Keratinocyte (primary cell): ENCODE results near the gene GNMT. TPM values are rescaled to one million over a fixed set of nuclear protein-coding genes. Genes with fewer than 3 reads are reported as not detected.

ENCODE experiments used
- DNase-seq: peaks from one replicate; pipeline ENCODE4 v3.0.0-alpha.2; 2011; ENCODE audit warnings: low read depth, missing footprints, low spot score
- FAIRE-seq: peaks from 2 replicates; lab custom pipeline; 2011; peaks lifted over from hg19 to GRCh38; lab: Jason Lieb, UNC
- H2AFZ ChIP-seq: 2 replicates; pipeline ENCODE4 v1.6.0; 2012; ENCODE audit warnings: low read length, control low read depth, inconsistent platforms; ENCODE audit not compliant: control insufficient read depth
- H3K27ac ChIP-seq: 2 replicates; pipeline ENCODE4 v1.5.1; 2011; ENCODE audit warnings: low read length; ENCODE audit not compliant: control insufficient read depth, insufficient read depth
- H3K27me3 ChIP-seq: 3 replicates; pipeline ENCODE4 v1.6.0; 2011; ENCODE audit warnings: low read length; ENCODE audit not compliant: control insufficient read depth, insufficient read depth; ENCODE audit errors: extremely low read depth
- H3K36me3 ChIP-seq, 2 experiments: 2 replicates in 1 of 2; 3 replicates in 1 of 2; pipeline ENCODE4 v1.5.1; 2011; ENCODE audit warnings: low read length in 2 of 2, mild to moderate bottlenecking in 1 of 2; ENCODE audit not compliant: control insufficient read depth in 2 of 2, insufficient read depth in 2 of 2; ENCODE audit errors: extremely low read depth in 1 of 2
- H3K4me1 ChIP-seq: 3 replicates; pipeline ENCODE4 v1.5.1; 2011; ENCODE audit warnings: low read length; ENCODE audit not compliant: control insufficient read depth, insufficient read depth; ENCODE audit errors: extremely low read depth
- H3K4me2 ChIP-seq: 3 replicates; pipeline ENCODE4 v1.6.0; 2011; ENCODE audit warnings: low read depth, low read length; ENCODE audit not compliant: control insufficient read depth, insufficient read depth; ENCODE audit errors: extremely low read depth
- H3K4me3 ChIP-seq, 3 experiments: fragments of 200-600 bp in 1 of 3; sonication (generic) in 1 of 3; 2 replicates in 2 of 3; 3 replicates in 1 of 3; pipeline ENCODE4 v1.5.1; 2011 to 2016; ENCODE audit warnings: low read length in 3 of 3, mild to moderate bottlenecking in 3 of 3, control low read depth in 2 of 3, inconsistent platforms in 1 of 3, low read depth in 1 of 3, mixed read lengths in 1 of 3, mixed run types in 1 of 3, moderate library complexity in 1 of 3; ENCODE audit not compliant: control insufficient read depth in 2 of 3, insufficient read depth in 2 of 3; ENCODE audit errors: extremely low read depth in 1 of 3
- H3K79me2 ChIP-seq: 2 replicates; pipeline ENCODE4 v1.6.0; 2012; ENCODE audit warnings: low read length; ENCODE audit not compliant: control insufficient read depth, insufficient read depth
- H3K9ac ChIP-seq: 3 replicates; pipeline ENCODE4 v1.6.0; 2011; ENCODE audit warnings: low read length; ENCODE audit not compliant: control insufficient read depth, insufficient read depth; ENCODE audit errors: extremely low read depth
- H3K9me1 ChIP-seq: 3 replicates; pipeline ENCODE4 v1.6.0; 2011; ENCODE audit warnings: low read length; ENCODE audit not compliant: control insufficient read depth, insufficient read depth; ENCODE audit errors: extremely low read depth
- H3K9me3 ChIP-seq: 2 replicates; pipeline ENCODE4 v1.5.1; 2012; ENCODE audit warnings: low read depth, low read length; ENCODE audit not compliant: control insufficient read depth
- H4K20me1 ChIP-seq: 3 replicates; pipeline ENCODE4 v1.6.0; 2011; ENCODE audit warnings: low read length; ENCODE audit not compliant: control insufficient read depth, insufficient read depth; ENCODE audit errors: extremely low read depth
- CTCF ChIP-seq, 3 experiments: IDR thresholded peaks in 1 of 3; conservative IDR thresholded peaks in 1 of 3; optimal IDR thresholded peaks in 1 of 3; 2 replicates in 2 of 3; 3 replicates in 1 of 3; pipeline versions ENCODE3 to v1.5.1; 2011; ENCODE audit warnings: low read length in 3 of 3, mild to moderate bottlenecking in 3 of 3, moderate library complexity in 2 of 3, control low read depth in 1 of 3, inconsistent platforms in 1 of 3; ENCODE audit not compliant: insufficient read depth in 2 of 3; ENCODE audit errors: extremely low read depth in 1 of 3
- EZH2 ChIP-seq: IDR thresholded peaks from one replicate; pipeline ENCODE4 v1.6.1; 2012; ENCODE audit warnings: inconsistent platforms, mild to moderate bottlenecking, low read length, moderate library complexity
- dilution Hi-C: fragments of 300-500 bp; cut with MboI; formaldehyde crosslinking; loops from one replicate; pipeline ENCODE4 v1.7.0; 2020; ENCODE audit warnings: low sequenced_read_pairs; ENCODE audit not compliant: extremely low pct_ligation_motif_present
- polyA plus RNA-seq, 5 experiments: library from polyadenylated mRNA; depleted of rRNA in 3 of 5; stranded (reverse) in 3 of 5; stranded (forward) in 1 of 5; unstranded in 1 of 5; fragments of >200 nt; gene quantifications; 1 replicate in 1 of 5; 2 replicates in 3 of 5; 3 replicates in 1 of 5; pipeline versions ENCODE4 v1.2.1 to v1.2.3, GENCODE V29; 2011 to 2012; ENCODE audit warnings: missing spikeins in 2 of 5, low read depth in 1 of 5, low replicate concordance in 1 of 5

GNMT gene
- polyA plus RNA-seq, 1 donor (not counting 4 experiments of a cell fraction or from before 2014, with no cell fraction given) = 0.08 TPM

- Histone ChIP-seq H3K4me1 (peaks cover 8% of the 10 kb centered on the region), H3K4me2 (no peak overlapping the region), H3K36me3 (no peaks in the 10 kb centered on the region), H3K79me2 (no peaks in the 10 kb centered on the region), H3K9me3 (no peaks in the 10 kb centered on the region), H2AFZ (no peak overlapping the region), H3K9ac (no peak overlapping the region), H4K20me1 (no peaks in the 10 kb centered on the region), H3K27me3 (no peaks in the 10 kb centered on the region), H3K4me3 (no peak overlapping the region), H3K27ac (no peak overlapping the region), H3K9me1 (no peaks in the 10 kb centered on the region)
- TF ChIP-seq EZH2 (no peak), CTCF (optimal IDR thresholded peaks at IDR 0.05 in 1 of 3, IDR thresholded peaks at IDR 0.05 in 1 of 3, conservative IDR thresholded peaks at IDR 0.05 in 1 of 3; ENCODE audit: extremely low read depth in 1 of 3, insufficient read depth in 2 of 3, low read length in 3 of 3) (no peak)
- no peak for DNase-seq
- FAIRE-seq = no peak
- dilution Hi-C loops = no loop called here
These were observed 36.9 kb upstream of the GNMT start for GRCh38 chr6:42923666-42924065.

- Histone ChIP-seq H3K27ac (no peak overlapping the region), H3K4me3 (no peak overlapping the region), H3K9me3 (no peaks in the 10 kb centered on the region), H3K4me1 (peaks cover 11% of the 10 kb centered on the region), H3K79me2 (peaks cover 3% of the 10 kb centered on the region), H3K36me3 (no peaks in the 10 kb centered on the region), H3K9ac (no peak overlapping the region), H2AFZ (no peak overlapping the region), H4K20me1 (no peaks in the 10 kb centered on the region), H3K27me3 (no peaks in the 10 kb centered on the region), H3K9me1 (no peaks in the 10 kb centered on the region), H3K4me2 (no peak overlapping the region)
- FAIRE-seq (no peak), DNase-seq (no peak)
- TF ChIP-seq CTCF (optimal IDR thresholded peaks at IDR 0.05 in 1 of 3, IDR thresholded peaks at IDR 0.05 in 1 of 3, conservative IDR thresholded peaks at IDR 0.05 in 1 of 3; ENCODE audit: extremely low read depth in 1 of 3, insufficient read depth in 2 of 3, low read length in 3 of 3) = no peak
- TF ChIP-seq EZH2 = no peak
- dilution Hi-C loops = no loop called here
These were observed 35.2 kb upstream of the GNMT start for GRCh38 chr6:42925248-42925857.
